ENCODE measurements around the gene DYNC1I2. TPM values are rescaled to one million over a fixed set of nuclear protein-coding genes. Genes with fewer than 3 reads are reported as not detected.

Gene DYNC1I2
- total RNA-seq, 3 donors from 2014 or later (not counting 1 experiment from before 2014, with no cell fraction given): 26.7 to 36.4 (median 30.2) TPM

DNA sequence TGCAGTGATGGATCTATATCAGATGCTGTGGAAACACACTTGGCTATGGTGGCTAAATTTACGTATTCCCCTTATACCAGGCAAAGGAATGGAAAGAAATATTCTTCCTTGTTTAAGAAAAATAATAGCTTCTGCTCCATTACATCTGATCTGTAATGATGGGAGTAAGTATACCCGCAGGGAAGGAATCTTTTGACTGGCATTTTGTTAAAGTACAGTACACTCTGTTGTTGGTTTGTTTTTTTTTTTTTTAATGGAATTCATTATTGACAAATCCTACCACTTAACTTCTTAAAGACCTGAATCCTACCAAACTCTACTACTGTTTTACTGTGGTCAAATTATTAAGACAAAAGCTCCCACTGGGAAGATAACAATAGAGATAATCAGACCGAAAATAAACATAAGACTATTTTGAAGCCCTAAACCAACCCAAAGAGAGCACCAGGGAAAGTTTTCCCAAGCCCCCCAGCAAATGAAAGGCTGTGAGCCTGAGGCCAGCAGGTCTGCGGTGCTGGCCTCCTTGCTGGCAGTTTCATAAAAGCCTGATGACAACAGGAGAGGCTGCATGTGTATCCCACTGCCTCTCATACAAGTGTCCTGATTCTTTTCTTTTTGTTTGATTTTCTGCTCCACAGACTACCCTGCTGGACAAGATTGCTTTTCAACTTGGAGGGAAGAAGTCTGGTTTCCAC is 105.8 kb downstream of the DYNC1I2 start:
- TF ChIP-seq, protein P1, sequence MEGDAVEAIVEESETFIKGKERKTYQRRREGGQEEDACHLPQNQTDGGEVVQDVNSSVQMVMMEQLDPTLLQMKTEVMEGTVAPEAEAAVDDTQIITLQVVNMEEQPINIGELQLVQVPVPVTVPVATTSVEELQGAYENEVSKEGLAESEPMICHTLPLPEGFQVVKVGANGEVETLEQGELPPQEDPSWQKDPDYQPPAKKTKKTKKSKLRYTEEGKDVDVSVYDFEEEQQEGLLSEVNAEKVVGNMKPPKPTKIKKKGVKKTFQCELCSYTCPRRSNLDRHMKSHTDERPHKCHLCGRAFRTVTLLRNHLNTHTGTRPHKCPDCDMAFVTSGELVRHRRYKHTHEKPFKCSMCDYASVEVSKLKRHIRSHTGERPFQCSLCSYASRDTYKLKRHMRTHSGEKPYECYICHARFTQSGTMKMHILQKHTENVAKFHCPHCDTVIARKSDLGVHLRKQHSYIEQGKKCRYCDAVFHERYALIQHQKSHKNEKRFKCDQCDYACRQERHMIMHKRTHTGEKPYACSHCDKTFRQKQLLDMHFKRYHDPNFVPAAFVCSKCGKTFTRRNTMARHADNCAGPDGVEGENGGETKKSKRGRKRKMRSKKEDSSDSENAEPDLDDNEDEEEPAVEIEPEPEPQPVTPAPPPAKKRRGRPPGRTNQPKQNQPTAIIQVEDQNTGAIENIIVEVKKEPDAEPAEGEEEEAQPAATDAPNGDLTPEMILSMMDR (IDR thresholded peaks at IDR 0.05): no peak
- ATAC-seq: no peak
- DNase-seq: no peak
- Mint-ChIP-seq H3K9me3 (no peaks in the 10 kb centered on the region), H3K36me3 (peaks cover 11% of the 10 kb centered on the region), H3K4me3 (no peak overlapping the region), H3K4me1 (peaks cover 5 to 7% of the 10 kb centered on the region in 2 donors), H3K27me3 (ENCODE audit: low read depth in 2 of 2) (no peaks in the 10 kb centered on the region), H3K27ac (no peak overlapping the region)
- no peaks in the 10 kb centered on the region for H3K27me3 ChIP-seq (ENCODE audit: control insufficient read depth, insufficient read depth, low read length)
- no peaks in the 10 kb centered on the region for H3K9me3 ChIP-seq (ENCODE audit: control insufficient read depth, insufficient read depth, low read length)
- peaks cover 15% of the 10 kb centered on the region for H3K36me3 ChIP-seq (ENCODE audit: control insufficient read depth, insufficient read depth, low read length)
- H3K4me3 ChIP-seq (ENCODE audit: low read length): no peak overlapping the region
- WGBS (ENCODE audit: insufficient coverage): 100% methylated on average over 3 of the region's 4 CpGs
- intact Hi-C loops (cut with micrococcal nuclease): no loop called here
- no peak overlapping the region for H3K27ac ChIP-seq (ENCODE audit: low read length)
- H3K4me1 ChIP-seq (ENCODE audit: control insufficient read depth, insufficient read depth, low read length): no peaks in the 10 kb centered on the region

DNA sequence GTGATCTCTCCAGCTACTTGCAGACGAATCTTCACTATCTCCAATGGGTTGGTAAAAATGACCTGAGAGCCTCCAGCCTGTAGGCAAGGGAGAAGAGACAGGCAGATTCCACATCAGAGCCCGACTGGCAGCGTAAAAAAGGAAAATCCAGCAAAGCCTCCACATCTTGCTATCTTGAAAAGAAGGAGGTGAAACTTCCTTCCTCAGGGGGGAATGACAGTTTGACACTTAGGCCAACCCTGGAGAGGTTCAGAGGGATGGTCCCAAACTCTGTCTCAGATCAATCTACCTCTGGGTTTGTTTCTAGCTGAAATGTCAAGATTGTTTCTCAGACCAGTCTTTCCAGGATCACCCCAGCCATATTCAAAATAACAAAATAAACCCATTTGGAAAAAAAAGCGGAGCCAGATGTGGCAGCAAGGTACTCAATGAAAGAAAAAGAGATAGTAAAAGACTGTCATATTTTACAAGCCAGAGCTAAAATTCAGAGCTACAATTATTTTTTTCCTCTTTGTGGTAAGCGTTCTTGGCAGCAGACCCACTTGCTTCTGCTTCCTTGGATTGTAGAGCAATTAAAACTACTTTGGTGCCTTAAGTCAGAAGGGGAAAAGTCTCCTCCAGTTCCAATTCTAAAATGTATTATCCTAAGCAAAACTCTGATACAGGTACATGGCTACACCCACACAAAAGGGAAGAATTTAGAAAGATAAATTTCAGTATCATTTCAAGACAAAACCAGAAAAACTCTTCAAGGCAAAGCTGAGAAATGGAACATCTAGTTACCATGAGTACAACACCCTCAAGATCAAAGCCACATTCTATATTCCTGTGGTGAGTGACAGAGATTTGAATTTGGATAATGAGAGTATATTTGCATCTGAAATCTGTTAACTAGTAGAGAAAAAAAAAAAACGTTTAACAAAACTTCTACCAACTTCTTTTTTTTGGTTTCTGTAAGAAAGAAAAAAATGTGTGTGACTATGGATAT is 106.7 kb downstream of the DYNC1I2 start:
- intact Hi-C loops (cut with micrococcal nuclease): no loop called here
- Mint-ChIP-seq H3K4me3 (no peak overlapping the region), H3K4me1 (peaks cover 7 to 10% of the 10 kb centered on the region in 2 donors), H3K27me3 (ENCODE audit: low read depth in 2 of 2) (no peaks in the 10 kb centered on the region), H3K36me3 (peaks cover 11% of the 10 kb centered on the region), H3K9me3 (no peaks in the 10 kb centered on the region), H3K27ac (no peak overlapping the region)
- Histone ChIP-seq H3K9me3 (ENCODE audit: control insufficient read depth, insufficient read depth, low read length) (no peaks in the 10 kb centered on the region), H3K4me1 (ENCODE audit: control insufficient read depth, insufficient read depth, low read length) (no peaks in the 10 kb centered on the region), H3K27ac (ENCODE audit: low read length) (no peak overlapping the region), H3K36me3 (ENCODE audit: control insufficient read depth, insufficient read depth, low read length) (peaks cover 15% of the 10 kb centered on the region), H3K27me3 (ENCODE audit: control insufficient read depth, insufficient read depth, low read length) (no peaks in the 10 kb centered on the region), H3K4me3 (ENCODE audit: low read length) (no peak overlapping the region)
- no peak for DNase-seq
- ATAC-seq: no peak
- TF ChIP-seq, protein P1 (IDR thresholded peaks at IDR 0.05): no peak
- WGBS (ENCODE audit: insufficient coverage): 79% methylated on average over 3 of the region's 6 CpGs

DNA sequence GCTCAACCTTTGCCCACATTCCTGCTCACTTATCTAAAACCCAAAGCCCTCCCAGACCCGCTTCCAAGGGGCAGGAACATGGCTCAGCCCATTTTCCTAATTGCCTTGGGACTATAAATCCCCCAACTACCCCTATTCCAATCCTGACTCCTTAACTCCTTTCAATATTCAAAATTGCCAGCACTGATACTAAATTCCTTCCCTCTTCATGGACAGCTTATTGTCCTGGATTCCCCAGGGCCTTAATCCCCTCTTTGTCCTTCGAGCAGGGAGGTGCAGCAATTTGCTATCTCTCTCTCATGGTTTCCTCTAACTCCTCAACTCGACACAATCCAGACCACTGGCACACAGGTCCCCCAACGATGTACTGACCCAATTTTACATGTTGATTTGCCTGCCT is 107.6 kb downstream of the DYNC1I2 start:
- H3K27ac ChIP-seq (ENCODE audit: low read length): no peak overlapping the region
- peaks cover 11% of the 10 kb centered on the region for H3K36me3 Mint-ChIP-seq
- TF ChIP-seq, protein P1 (IDR thresholded peaks at IDR 0.05): no peak
- no peaks in the 10 kb centered on the region for H3K27me3 ChIP-seq (ENCODE audit: control insufficient read depth, insufficient read depth, low read length)
- ATAC-seq (no peak), DNase-seq (no peak)
- H3K4me1 ChIP-seq (ENCODE audit: control insufficient read depth, insufficient read depth, low read length): no peaks in the 10 kb centered on the region
- H3K27me3 Mint-ChIP-seq (ENCODE audit: low read depth in 2 of 2): no peaks in the 10 kb centered on the region
- no peak overlapping the region for H3K27ac Mint-ChIP-seq
- H3K4me3 ChIP-seq (ENCODE audit: low read length): no peak overlapping the region
- peaks cover 21% of the 10 kb centered on the region for H3K36me3 ChIP-seq (ENCODE audit: control insufficient read depth, insufficient read depth, low read length)
- intact Hi-C loops (cut with micrococcal nuclease): no loop called here
- H3K9me3 ChIP-seq (ENCODE audit: control insufficient read depth, insufficient read depth, low read length): no peaks in the 10 kb centered on the region
- H3K4me1 Mint-ChIP-seq: peaks cover 7 to 10% of the 10 kb centered on the region in 2 donors
- no peak overlapping the region for H3K4me3 Mint-ChIP-seq
- 57% methylated on average over 4 of the region's 4 CpGs for WGBS (ENCODE audit: insufficient coverage)
- H3K9me3 Mint-ChIP-seq: no peaks in the 10 kb centered on the region

Other genes starting within 250 kb of the DYNC1I2 start
- gene CYBRD1, start 165.0 kb upstream of the DYNC1I2 start, total RNA-seq: 10 to 100 TPM; 13.6 to 28.7 (median 16.4) TPM
- 10 to 100 TPM; 18.7 to 21.7 (median 19.0) TPM for gene SLC25A12, start 206.8 kb downstream of the DYNC1I2 start, total RNA-seq
- gene HAT1, start 235.0 kb downstream of the DYNC1I2 start, total RNA-seq: 10 to 100 TPM; 29.7 to 32.7 (median 32.2) TPM